ENCODE measurements around the gene TMC6.

DNA sequence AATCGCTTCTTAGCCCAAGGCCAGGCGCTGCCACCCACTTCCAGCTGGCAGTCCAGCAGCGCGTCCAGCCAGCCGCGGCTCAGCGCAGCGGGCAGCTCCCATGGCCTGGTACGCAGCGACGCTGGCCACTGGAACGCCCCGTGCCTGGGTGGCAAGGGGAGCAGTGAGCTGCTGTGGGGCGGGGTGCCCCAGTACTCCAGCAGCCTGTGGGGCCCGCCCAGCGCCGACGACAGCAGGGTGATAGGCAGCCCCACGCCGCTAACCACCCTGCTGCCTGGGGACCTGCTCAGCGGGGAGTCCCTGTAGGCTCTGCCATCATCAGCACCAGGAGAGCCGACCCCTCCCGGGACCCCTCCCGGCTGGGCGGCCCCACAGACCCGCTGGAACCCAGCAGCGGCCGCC is 24.0 kb downstream of the TMC6 start:
- TF ChIP-seq, protein P1, sequence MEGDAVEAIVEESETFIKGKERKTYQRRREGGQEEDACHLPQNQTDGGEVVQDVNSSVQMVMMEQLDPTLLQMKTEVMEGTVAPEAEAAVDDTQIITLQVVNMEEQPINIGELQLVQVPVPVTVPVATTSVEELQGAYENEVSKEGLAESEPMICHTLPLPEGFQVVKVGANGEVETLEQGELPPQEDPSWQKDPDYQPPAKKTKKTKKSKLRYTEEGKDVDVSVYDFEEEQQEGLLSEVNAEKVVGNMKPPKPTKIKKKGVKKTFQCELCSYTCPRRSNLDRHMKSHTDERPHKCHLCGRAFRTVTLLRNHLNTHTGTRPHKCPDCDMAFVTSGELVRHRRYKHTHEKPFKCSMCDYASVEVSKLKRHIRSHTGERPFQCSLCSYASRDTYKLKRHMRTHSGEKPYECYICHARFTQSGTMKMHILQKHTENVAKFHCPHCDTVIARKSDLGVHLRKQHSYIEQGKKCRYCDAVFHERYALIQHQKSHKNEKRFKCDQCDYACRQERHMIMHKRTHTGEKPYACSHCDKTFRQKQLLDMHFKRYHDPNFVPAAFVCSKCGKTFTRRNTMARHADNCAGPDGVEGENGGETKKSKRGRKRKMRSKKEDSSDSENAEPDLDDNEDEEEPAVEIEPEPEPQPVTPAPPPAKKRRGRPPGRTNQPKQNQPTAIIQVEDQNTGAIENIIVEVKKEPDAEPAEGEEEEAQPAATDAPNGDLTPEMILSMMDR (conservative IDR thresholded peaks at IDR 0.05): no peak
- no peak for TF ChIP-seq ZFX (IDR thresholded peaks at IDR 0.05)
